GM12864 (cell line): ENCODE data around the gene ATF6.

Experiments used
- DNase-seq: peaks from one replicate; pipeline ENCODE4 v3.0.0-alpha.2; 2011; ENCODE audit warnings: low read depth
- H3K4me3 ChIP-seq: 2 replicates; pipeline ENCODE4 v1.5.1; 2011; ENCODE audit warnings: mild to moderate bottlenecking, low read depth, low read length, control low read depth
- TF ChIP-seq, protein P1 (sequence below): IDR thresholded peaks from 2 replicates; pipeline ENCODE4 v1.5.1; 2011; ENCODE audit warnings: low read depth, mild to moderate bottlenecking, moderate library complexity, low read length, control low read depth, inconsistent platforms; ENCODE audit errors: missing control alignments

ATF6 gene

DNA sequence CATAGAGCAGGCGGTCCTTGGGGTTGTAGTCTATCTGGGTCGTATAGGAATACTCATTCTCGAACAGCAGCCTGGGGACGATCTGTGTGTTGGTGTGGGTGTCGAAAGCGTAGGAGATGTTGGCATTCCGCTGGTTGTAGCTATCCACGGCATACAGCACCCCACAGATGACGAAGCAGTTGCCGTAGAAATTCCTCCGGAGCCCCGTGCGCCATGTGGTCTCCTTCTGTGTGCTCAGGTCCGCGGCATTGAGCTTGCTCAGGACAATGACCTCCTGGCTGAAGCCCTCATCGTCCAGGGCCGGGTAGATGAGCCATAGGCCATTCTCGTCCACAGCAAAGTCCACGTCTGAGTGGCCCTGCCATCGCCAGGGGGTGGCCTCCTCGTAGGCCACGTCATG is 217.6 kb downstream of the ATF6 start:
- TF ChIP-seq, protein P1, sequence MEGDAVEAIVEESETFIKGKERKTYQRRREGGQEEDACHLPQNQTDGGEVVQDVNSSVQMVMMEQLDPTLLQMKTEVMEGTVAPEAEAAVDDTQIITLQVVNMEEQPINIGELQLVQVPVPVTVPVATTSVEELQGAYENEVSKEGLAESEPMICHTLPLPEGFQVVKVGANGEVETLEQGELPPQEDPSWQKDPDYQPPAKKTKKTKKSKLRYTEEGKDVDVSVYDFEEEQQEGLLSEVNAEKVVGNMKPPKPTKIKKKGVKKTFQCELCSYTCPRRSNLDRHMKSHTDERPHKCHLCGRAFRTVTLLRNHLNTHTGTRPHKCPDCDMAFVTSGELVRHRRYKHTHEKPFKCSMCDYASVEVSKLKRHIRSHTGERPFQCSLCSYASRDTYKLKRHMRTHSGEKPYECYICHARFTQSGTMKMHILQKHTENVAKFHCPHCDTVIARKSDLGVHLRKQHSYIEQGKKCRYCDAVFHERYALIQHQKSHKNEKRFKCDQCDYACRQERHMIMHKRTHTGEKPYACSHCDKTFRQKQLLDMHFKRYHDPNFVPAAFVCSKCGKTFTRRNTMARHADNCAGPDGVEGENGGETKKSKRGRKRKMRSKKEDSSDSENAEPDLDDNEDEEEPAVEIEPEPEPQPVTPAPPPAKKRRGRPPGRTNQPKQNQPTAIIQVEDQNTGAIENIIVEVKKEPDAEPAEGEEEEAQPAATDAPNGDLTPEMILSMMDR = no peak
- H3K4me3 ChIP-seq = no peak overlapping the region
- DNase-seq = no peak

DNA sequence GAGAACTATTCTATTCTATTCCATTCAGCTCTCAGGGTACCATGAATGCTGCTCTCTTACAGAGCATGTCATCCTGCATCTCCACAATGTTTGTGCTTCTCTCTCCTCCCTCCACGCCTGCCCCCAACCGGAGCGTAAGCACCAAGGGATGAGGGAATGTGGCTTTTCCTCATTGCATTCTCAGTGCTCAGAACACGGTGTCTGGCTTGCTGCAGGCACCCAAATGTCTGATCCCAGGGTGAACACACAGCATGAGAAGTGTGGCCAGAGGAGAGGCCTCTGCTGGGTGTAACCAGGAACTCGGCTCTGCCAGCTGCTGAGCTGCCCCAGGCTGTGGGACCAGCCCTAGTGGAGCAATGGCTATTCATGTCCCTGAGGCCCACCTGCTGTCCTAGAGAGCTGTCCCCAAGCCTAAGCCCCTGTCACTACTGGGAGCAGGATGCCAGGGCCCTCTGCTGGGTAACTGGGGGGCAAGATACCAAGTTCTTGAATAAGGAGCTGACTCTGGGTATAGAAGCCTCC is 219.2 kb downstream of the ATF6 start:
- TF ChIP-seq, protein P1 = no peak
- no peak for DNase-seq
- no peak overlapping the region for H3K4me3 ChIP-seq

DNA sequence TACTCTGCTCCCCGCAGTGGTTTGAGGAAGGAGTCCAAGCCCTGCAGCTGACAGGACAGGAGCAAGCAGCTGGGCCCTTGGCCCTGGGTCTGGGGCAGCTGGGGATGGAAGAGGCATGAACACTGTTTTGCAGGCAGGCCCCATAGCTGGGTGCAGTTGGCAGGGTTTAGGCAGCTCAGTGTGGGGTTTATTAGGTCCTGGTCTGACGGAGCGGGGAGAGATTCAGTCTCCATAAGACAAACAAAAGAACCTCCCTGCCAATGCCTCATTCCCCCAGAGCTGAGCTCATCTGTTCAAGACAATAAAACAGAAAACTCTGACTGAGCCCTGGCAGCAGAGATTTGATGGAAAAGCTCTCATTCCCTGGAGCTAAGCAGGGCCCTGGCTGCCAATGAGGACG is 220.2 kb downstream of the ATF6 start:
- H3K4me3 ChIP-seq = no peak overlapping the region
- DNase-seq = no peak
- TF ChIP-seq, protein P1 = no peak

DNA sequence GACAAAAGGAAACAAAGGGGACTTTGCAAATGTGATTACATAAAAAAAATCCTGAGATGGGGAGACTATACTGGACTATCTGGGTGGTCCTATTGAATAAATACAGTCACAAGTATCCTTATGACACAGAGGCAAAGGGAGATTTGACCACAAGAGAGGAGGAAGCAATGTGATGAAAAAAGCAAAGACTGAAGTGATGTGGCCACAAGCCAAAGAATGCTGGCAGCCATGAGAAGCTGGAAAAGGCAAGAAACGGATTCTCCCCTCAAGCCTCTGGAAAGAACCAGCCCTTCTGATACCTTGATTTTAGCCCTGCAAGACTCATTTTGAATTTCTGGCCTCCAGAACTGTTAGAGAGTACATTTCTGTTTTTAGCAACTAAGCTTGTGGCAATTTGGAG is 221.2 kb downstream of the ATF6 start:
- DNase-seq = no peak

GRCh38 chr1:161987872-161988271 is 221.8 kb downstream of the ATF6 start:
- H3K4me3 ChIP-seq = no peak overlapping the region
- DNase-seq = no peak
- TF ChIP-seq, protein P1 = no peak

More for the DNA sequence above, 221.2 kb downstream of the ATF6 start:
- no peak overlapping the region for H3K4me3 ChIP-seq
- TF ChIP-seq, protein P1 = no peak

- TF ChIP-seq, protein P1 = no peak
- no peak for DNase-seq
- H3K4me3 ChIP-seq = no peak overlapping the region
Measured at GRCh38 chr1:161988413-161988812, 222.3 kb downstream of the ATF6 start.

- DNase-seq = no peak
- no peak overlapping the region for H3K4me3 ChIP-seq
- TF ChIP-seq, protein P1 = no peak
Measured at GRCh38 chr1:161989108-161989507, 223.0 kb downstream of the ATF6 start.
